ENCODE data around the gene ST3GAL3.

The ST3GAL3 gene

DNA sequence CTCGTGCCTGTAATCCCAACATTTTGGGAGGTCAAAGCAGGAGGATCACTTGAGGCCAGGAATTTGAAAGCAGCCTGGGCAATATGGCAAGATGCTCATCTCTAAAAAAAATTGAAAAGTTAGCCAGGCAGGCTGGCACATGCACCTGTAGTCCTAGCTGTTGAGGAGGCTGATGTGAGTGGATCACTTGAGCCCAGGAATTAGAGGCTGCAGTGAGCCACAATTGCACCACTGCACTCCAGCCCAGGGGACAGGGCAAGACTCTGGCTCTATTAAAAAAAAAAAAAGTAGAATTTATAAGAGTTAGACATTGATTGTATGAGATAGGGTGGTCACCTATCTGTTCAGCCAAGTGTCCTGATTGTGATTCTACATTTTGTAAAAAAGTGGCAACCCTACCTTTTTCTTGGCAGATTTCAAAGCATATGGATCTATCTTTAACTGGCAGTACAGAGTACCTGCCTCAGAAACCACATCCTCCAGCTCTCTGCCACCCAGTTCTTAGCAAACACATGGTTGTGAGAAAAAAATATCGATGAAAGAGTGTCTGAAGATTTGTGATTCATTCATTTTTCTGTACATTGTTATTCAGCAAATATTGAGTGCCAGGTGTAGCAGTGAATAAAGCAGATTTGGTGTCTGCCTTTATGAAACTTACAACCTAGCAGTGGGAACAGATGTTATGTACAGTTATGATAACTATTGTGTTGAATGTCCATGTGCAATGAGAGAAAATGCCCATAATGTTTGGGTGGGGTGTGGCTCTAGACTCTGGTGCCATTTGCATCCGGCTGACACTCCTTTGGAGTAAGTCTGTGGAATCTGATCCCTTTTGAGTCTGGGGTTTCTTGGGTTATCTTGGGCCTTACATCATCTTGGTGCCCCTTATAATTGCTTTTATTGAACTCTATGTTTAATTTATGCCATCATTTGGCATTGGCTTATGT, 82.5 kb downstream of the ST3GAL3 start:
- no peak for DNase-seq

DNA sequence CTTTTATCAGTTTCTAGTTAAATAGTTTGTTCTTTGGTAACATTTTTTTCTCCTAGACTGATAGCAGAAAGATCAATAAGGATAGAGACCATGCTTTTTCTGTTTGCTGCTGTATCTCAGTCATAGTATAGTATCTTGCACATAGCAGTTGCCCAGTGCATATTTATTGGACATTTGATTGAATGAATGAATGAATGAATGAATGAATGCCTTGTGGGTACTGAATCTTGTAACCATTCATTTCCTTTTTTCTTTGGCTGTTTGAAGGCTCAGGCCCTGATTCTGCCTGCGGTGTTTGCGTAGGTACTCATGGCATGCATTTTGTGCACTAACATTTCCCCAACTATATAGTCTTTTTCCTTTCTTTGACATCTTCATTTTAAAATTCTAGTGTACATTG, 83.9 kb downstream of the ST3GAL3 start:
- no peak for DNase-seq

DNA sequence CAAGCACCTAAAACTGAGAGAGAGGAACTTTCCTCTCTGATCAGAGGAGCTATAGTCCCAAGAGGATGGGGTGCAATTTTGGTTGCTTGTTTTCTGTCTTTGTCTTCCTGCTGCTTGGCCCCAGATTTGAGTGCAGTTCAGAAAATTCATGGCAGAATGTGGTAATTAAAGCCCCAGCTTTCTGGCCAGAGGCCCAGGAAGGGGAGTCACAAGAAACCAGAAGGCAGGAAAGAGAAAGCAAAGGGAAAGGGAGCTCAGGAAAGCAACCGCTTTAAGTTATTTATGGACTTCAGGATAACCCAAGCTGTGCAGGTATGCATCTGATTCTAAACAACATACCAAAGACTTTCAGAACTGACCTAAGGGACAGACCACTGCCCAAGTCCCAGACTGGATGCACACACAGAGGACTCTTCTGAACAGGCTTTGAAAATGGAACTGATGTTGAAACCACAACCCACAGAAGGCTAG, 88.8 kb downstream of the ST3GAL3 start:
- DNase-seq, result no peak

DNA sequence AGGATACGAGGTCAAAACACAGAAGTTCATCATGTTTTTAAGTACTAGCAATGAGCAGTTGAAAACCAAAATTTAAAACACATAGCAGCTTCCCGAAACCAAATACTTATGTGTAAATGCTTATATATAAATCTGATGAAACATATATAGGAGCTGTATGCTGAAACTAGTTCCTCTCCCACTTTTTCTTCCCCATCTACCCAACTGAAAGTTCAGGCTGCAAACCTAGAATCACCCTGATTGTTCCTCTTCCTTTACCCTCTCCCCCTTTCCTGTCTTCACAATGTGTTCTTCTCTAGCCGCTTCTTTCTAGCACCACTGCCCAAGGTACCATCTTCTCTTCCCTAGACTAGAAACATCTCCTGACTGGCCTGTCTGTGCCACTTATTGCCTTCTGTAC, 90.6 kb downstream of the ST3GAL3 start:
- DNase-seq, result no peak

DNA sequence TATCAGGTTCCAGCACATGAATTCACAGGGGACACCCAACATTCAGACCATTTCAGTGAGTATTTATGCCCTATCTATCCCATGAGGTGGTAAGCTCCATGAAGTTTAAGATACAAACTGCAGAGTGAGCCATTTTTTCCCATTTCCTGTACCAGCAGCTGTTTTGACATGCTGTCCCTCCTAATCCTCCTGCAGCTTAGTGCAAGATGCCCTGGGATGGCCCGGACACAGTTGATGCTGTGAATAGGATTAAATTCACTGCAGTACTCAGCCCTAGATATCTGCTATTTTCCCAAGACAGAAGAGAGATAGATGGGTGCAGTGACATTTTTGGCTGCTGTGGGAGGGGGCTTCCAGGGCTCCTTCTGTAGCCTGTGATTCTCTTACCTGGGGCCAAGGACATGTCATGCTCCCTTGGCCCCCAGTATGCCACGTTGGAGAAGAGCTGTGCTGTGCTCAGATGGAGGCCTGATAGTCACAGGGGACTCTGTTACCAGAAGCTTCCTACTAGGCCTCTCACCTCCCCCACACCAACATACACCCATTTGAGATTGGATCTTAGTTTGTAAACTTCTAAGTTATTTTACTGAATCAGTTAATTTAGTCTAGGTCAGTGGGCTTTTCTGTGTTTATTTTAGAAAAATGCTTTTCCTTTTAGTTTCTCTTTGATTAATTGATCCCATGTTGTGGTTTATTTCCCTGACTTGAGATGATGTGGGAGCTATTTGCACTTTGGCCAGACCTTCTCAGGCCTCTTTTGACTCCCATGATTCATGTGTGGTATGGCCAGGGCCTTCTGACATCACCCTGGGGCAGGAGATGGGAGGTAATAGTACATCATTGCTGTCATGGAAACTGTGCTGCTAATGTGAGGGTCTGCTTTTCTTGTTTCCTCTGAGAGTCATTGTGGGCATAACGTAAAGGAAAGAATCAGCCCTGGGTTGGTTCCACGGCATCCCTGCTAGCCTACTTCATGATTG, 92.6 kb downstream of the ST3GAL3 start:
- no peak for DNase-seq

DNA sequence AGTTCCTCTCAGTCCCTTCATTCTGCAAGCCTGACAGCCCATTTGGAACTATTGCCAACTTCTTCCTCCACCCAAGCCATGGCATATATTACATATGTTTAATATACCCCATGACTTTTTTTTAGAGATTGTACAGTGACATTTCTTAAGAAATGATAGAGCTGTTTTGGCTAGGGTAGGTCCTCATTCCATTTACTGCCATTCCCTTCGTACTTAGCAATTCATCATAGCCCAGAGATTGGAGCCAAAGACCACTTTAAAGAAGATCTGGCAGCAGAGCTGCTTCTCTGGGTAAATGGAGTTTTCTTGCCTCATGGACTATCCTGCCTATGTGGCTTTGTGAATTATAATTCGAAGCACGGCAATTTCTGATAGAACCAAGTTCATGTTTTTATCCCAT, 93.4 kb downstream of the ST3GAL3 start:
- DNase-seq, result no peak

DNA sequence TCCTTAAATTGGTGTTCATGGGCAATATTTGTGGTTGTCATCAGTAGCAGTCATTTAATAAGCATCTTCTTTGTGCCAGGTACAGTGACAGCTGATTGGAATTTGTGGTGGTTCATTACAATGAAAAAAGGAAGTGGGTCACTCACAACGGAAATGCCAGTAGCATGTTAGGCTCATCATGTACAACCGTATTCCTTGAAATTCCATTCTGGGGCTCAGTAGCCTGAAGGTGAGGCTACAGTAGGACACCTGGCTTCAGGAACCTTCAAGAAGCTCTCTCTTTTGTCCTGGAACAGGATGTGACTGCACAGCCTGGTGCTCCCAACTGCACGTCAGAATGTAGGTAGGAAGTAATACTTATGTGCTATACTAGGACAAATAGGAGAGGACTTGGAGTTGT, 93.9 kb downstream of the ST3GAL3 start:
- DNase-seq, result no peak

DNA sequence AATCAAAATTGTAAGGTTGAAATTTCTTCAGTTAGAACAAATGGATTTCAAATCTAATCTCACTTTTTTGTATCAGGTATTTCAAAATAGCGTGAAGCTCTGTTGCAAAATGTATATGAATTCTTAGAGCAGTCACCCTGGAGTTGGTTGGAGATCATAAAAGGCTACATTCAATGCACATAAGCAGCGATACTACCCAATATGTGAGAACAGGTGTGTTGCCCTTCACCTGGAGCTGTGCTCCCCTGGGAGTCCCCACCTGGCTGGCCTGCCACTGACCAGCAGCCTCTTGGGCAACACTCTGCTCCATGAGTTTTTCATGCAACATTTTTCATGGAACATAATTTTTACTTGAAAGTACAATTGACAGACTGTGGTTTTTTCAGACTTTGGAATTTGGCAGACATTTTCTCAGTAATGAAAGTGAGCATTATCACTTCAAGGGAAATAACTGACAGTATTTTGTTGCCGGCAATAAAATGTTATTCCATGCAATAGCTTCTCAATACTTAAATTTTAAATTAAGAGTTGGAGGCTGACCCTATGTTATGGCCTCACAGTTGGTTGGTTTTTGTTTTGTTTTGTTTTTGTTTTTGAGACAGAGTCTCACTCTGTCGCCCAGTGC, 95.1 kb downstream of the ST3GAL3 start:
- DNase-seq, result no peak

DNA sequence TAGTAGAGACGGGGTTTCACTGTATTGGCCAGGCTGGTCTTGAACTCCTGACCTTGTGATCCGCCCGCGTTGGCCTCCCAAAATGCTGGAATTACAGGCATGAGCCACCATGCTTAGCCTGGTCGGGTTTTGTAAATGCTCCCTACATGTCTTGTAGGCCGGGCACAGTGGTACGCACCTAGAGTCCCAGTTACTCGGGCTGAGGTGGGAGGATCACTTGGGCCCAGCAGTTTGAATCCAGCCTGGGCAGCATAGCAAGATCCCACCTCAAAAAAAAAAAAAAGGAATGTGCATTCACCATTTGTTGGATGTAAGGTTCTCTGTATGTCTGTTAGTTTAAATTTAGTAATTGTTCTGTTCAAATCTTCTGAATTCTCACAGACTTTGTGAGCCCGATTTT, 95.8 kb downstream of the ST3GAL3 start:
- no peak for DNase-seq

DNA sequence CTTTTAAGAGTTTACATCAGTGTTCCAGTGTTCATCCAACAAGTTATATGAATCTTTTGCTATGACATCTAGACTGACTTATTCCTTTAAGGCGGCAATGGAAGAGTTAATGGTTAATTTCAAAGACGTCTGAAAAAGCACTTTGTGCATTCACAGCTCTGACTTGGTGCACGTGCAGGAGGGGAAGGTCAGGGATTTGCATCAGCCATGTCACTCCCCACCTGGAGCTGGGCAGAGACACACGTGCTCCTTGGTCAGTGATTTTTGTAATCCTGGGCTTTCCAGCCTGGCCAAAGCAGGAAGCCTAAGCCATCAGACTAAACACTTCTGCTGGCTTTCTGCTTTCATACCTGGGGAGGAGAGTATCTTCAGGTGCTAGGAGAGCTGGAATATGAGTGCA, 96.3 kb downstream of the ST3GAL3 start:
- DNase-seq, result no peak

DNA sequence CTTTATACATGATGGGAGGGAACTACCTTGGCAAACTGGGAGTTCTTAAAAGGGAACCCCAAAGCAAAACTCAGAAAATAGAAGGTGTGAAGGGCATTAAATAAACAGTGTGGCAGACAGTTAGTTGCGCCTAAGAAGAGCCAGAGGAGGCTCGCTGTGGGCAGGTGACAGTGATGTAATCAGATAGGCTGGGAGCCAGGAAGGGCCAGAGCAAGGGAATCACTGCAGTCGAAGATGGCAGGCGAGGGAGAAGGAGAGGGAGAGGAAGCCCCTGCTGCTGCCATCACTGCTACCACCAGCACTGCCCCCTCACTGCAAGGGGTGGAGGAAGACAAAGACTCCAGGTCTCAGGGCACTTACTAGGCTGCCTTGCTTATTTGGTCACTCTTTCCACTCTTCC, 97.2 kb downstream of the ST3GAL3 start:
- DNase-seq, result no peak

DNA sequence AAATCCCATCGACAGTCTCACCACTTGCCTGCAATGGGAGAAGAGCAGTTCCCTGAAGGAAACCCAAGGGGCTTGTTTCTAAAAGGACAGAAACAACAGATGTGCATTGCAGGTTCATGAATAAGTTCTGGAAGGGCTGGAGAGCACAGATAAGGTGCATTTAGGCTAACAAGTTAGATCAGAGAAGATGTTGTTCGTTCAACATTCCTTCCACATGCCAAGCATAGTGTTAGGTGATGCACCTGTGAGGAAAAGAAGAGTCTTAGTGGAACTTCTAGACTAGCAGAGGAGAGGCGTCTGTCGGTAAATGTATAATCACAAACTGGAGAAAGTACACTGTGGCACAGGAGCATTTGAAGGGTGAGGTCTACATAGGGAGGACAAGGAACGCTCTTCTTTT, 98.0 kb downstream of the ST3GAL3 start:
- no peak for DNase-seq

DNA sequence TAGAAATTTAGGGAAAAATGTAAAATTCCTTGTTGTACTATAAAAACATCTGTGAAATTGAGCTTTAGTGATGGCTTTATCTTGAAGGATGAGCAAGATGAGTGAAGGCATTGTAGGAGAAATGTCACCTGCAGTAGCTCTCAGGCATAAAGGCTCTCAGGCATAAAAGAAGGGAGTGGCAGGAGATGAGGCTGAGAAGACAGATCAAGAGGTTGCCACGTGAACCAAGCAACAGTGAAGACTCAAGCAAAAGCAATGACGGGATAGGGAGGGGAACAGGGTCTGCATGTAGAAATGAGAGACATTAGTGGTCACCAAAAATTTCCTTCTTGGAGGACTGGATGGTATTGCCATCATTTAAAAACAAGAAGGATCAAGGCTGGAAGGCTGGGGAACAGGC, 98.8 kb downstream of the ST3GAL3 start:
- DNase-seq, result no peak

DNA sequence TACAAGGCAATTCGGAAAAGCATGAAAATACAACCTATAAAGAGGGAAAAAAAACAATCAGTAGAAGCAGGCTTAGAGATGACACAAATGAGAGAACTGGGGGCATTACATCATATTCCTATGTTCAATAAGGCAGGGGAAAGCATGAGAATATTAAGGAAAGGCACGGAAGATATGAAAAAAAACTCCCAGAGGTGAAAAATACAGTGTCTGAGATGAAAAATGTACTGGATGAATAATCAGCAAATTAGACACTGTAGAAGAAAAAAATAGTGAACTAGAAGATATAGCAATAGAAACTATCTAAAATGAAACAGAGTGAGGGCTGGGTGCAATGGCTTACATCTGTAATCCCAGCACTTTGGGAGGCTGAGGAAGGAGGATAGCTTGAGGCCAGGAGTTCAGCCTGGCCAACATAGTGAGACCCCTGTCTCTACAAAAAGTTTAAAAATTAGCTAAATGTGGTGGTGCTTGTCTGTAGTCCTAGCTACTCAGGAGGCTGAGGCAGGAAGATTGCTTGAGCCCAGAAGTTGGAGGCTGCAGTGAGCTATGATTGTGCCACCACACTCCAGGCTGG, 101.8 kb downstream of the ST3GAL3 start:
- DNase-seq, result no peak

DNA sequence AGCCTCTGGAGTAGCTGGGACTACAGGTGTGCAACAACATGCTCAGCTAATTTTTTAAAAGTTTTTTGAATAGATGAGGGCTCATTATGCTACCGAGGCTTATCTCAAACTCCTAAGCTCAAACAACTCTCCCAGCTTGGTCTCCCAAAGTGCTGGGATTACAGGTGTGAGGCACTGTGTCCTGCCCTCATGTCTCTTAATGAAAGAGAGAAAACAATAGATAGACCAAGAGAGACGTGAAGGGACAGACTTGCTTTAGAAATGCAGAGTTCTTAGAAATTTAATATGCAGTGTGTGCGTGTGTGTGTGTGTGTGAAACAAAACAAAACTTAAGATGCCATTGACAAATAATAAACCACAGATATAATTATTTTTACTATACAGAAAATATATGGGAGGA, 105.2 kb downstream of the ST3GAL3 start:
- DNase-seq, result no peak

DNA sequence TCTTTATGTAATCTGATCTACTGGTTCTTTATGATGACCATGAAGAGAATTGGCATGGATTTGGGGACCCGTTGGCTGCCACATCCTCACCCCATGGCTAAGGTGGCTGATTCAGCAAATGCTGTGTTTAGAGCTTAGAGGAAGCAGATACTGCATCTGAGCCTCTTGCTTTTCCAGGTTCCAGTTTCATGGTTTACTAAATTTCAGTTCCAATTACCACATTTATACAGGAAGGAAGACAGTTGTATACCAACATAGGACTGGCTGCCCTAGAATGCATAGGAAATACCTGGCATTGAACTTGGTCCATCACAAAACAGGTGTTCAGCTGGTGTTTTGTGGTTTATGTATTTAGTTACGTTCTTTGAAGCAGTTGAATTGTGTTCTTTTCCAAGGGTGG, 107.1 kb downstream of the ST3GAL3 start:
- no peak for DNase-seq

DNA sequence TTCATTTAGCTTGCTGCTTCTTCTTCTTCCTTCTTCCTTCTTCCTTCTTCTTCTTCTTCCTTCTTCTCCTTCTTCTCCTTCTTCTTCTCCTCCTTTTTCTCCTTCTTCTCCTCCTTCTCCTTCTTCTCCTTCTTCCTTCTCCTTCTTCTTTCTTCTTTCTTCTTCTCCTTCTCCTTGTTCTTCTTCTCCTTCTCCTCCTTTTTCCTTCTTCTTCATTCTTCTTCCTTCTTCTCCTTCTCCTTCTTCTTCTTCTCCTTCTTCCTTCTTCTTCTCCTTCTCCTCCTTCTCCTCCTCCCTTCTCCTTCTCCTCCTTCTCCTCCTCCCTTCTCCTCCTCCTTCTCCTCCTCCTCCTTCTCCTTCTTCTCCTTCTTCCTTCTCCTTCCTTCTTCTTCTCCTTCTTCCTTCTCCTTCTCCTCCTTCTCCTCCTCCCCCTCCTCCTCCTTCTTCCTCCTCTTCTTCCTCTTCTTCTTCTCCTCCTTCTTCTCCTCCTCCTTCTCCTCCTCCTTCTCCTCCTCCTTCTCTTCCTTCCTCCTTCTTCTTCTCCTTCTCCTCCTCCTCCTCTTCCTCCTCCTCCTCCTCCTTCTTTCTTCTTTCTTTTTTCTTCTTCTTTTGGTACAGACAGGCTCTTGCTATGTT, 110.1 kb downstream of the ST3GAL3 start:
- DNase-seq, result no peak

DNA sequence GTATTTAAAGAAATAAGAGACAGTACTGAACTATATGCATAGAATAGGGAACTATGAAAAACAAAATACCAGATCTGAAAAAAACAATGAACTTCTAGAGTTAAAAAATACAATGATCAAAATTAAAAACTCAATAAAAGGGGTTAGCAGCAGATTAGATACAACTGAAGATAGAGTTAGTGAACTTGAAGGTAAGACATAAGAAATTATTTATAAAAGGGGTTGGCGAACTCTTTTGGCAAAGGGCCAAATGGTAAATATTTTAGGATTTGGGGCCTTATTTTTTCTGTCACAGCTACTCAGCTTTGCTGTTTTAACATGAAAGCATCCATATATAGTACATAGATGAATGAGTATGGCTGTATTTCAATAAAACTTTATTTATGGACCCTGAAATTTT, 111.4 kb downstream of the ST3GAL3 start:
- no peak for DNase-seq

DNA sequence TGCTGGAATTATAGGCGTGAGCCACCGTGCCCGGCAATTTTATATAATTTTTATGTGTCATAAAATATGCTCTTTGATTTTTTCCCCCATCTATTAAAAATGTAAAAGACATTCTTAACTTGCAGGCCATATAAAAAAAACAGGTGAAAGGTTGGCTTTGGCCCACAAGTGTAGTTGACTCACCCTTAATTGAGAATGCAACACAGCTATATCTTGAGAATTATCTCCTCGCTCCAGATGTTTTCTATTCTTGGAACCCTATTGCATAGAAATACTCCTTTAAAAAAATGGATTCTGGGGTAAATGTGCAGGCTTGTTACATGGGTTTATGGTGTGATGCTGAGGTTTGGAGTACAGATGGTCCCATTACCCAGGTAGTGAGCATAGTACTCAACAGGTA, 112.0 kb downstream of the ST3GAL3 start:
- no peak for DNase-seq

DNA sequence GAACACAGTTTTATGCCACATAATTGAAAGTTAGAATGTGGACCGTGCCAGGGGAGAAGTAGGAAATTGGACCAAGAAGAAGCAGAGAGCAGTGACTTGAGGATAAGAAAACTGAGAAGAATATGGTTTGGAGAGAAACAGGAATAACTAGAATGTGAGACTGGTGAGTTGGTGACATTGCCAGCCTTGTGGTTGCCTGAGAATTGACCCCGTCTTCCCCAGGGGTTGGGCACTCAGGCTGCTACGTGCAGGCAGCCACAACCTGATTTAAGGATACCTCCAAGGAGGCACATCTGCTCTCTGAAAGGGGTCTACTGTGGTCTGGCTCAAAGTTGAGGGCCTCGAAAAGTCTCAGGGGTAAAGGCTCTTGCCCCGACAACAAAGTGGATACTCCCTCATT, 114.1 kb downstream of the ST3GAL3 start:
- no peak for DNase-seq

DNA sequence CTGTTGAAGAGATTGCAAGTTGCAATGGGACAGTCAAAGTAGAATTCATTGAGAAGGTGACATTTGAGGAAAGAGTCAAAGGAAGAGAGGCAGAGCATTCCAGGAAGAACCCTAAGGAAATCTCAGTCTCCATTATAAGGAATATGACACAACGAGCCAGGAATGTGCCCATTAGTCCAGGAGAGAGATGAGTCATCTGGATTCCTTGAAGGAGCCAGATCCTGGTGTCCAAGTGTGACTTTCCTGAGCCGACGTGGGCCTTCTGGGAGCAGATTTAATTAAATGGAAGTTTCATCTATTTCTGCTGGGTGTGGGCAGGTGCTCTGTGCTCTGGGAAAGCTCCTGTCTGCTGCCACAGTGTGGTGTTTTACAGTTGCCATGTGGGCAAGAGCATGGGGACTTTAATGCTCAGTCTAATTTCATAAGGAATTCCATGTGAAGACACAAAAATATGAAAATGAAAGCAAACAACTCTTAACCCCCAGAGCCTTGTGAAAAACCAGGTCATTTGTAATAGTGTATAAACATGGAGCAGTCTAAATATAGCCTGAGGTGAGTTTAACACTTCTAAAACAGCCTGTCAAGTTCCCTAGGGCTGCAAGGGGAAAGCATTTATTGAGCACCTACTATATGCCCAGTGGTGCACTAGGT, 114.8 kb downstream of the ST3GAL3 start:
- no peak for DNase-seq

DNA sequence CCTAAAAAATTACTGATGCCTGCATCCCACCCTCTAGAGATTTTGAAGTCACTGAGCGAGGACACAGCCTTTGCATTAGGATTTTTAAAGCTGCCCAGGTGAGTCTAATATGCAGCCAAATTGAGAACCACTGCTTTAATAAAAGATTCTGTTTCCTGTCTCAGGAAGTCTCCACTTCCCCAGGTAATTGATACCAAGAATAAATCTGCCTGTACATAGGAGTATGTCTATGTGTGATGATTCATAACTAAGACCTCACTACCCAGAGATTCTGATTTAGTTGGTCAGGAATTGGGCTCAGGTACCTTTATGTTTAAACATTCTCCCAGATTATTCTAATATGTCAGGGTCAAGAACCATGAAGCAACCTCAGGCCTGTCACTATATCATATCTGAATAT, 117.5 kb downstream of the ST3GAL3 start:
- DNase-seq, result no peak

Measured in activated CD4-positive, alpha-beta T cell treated with anti-CD3 and anti-CD28 coated beads, Interleukin-2, amount 50 U/mL, for 48 hours (primary cell).